Gastroesophageal sphincter (tissue), 3 donors: ENCODE measurements around the gene ATP2A1.

Source experiments
- CTCF ChIP-seq, 4 experiments: fragments of 200-600 bp in 2 of 4; fragments of 450-650 bp in 2 of 4; sonication (generic) in 1 of 4; IDR thresholded peaks; one replicate each; pipeline ENCODE4 v1.5.1; 2017 to 2019; ENCODE audit warnings: antibody characterized with exemption in 4 of 4, mild to moderate bottlenecking in 2 of 4, moderate library complexity in 2 of 4
- POLR2AphosphoS5 ChIP-seq: sonication (generic); formaldehyde crosslinking; IDR thresholded peaks from one replicate; pipeline ENCODE4 v1.6.1; 2017; ENCODE audit warnings: antibody characterized with exemption

GRCh38 chr16:28878083-28878926 is at the start of gene ATP2A1:
- TF ChIP-seq CTCF (IDR thresholded peaks at IDR 0.05) (no peak), POLR2AphosphoS5 (no peak)
